Upper lobe of left lung (tissue), 4 donors: ENCODE measurements around the gene MED27.

ENCODE experiments used
- CTCF ChIP-seq, 6 experiments: fragments of 450-650 bp in 4 of 6; fragments of 200-600 bp in 2 of 6; sonication (generic) in 2 of 6; IDR thresholded peaks; one replicate each; pipeline ENCODE4 v1.5.1; 2016 to 2019; ENCODE audit warnings: antibody characterized with exemption in 6 of 6
- EP300 ChIP-seq, 4 donors: sonication (generic); formaldehyde crosslinking; IDR thresholded peaks; one replicate each; pipeline ENCODE4 v1.5.1; 2017; ENCODE audit warnings: antibody characterized with exemption in 4 of 4, control low read depth in 2 of 4
- POLR2A ChIP-seq, 4 donors: fragments of 450-650 bp; IDR thresholded peaks; one replicate each; pipeline ENCODE4 v1.5.1; 2016 to 2017; ENCODE audit warnings: antibody characterized with exemption in 4 of 4, mild to moderate bottlenecking in 2 of 4
- POLR2AphosphoS5 ChIP-seq, 2 donors: sonication (generic); formaldehyde crosslinking; IDR thresholded peaks; one replicate each; pipeline ENCODE4 v1.5.1; 2017; ENCODE audit warnings: antibody characterized with exemption in 2 of 2

- TF ChIP-seq CTCF (IDR thresholded peaks at IDR 0.05) (no peak), POLR2AphosphoS5 (IDR thresholded peaks at IDR 0.05) (no peak), EP300 (IDR thresholded peaks at IDR 0.05) (no peak), POLR2A (IDR thresholded peaks at IDR 0.05) (no peak)
Measured at GRCh38 chr9:132121021-132121420, 41.4 kb upstream of the MED27 start.
